ENCODE measurements around the gene MYF6.

The MYF6 gene

DNA sequence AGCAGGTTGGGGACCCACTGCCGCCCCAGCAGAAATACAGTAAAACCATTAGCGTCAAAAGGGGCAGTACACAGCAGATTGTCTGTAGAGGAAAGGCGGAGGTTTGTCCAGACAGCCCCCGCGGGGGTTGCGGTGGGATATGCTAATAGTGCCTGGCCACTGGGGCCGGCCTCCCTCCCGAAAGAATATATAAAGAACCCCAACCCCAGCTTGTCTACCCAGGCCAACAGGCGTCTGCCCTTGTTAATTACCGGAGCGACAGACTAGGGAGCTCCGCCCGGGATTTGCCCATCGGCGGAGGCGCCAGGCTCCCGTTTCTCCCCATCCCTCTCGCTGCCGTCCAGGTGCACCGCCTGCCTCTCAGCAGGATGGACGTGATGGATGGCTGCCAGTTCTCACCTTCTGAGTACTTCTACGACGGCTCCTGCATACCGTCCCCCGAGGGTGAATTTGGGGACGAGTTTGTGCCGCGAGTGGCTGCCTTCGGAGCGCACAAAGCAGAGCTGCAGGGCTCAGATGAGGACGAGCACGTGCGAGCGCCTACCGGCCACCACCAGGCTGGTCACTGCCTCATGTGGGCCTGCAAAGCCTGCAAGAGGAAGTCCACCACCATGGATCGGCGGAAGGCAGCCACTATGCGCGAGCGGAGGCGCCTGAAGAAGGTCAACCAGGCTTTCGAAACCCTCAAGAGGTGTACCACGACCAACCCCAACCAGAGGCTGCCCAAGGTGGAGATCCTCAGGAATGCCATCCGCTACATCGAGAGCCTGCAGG, 9.4 kb downstream of the MYF6 start, which contains the start of gene MYF5:
Gene MYF5, plus strand, starts transcription at position 217 of the 774 bp plus-strand sequence. Its CDS starts 152 bp downstream, at position 369.
- H3K36me3 ChIP-seq = no peaks in the 10 kb centered on the region
- no peak for DNase-seq
- TF ChIP-seq, protein P1, sequence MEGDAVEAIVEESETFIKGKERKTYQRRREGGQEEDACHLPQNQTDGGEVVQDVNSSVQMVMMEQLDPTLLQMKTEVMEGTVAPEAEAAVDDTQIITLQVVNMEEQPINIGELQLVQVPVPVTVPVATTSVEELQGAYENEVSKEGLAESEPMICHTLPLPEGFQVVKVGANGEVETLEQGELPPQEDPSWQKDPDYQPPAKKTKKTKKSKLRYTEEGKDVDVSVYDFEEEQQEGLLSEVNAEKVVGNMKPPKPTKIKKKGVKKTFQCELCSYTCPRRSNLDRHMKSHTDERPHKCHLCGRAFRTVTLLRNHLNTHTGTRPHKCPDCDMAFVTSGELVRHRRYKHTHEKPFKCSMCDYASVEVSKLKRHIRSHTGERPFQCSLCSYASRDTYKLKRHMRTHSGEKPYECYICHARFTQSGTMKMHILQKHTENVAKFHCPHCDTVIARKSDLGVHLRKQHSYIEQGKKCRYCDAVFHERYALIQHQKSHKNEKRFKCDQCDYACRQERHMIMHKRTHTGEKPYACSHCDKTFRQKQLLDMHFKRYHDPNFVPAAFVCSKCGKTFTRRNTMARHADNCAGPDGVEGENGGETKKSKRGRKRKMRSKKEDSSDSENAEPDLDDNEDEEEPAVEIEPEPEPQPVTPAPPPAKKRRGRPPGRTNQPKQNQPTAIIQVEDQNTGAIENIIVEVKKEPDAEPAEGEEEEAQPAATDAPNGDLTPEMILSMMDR (IDR thresholded peaks at IDR 0.05) = no peak
- H3K4me3 ChIP-seq = no peak within 1 kb of the TSS
- no peak within 1 kb of the TSS for H3K27ac ChIP-seq
- no peaks in the 10 kb centered on the region for H3K9me3 ChIP-seq
- intact Hi-C loops (cut with DNase I; ENCODE audit: low total_unique reads) = no loop called here
- peaks cover 0 to 15% of the 10 kb centered on the region in 2 donors for H3K27me3 ChIP-seq
- no peaks in the 10 kb centered on the region for H3K4me1 ChIP-seq

DNA sequence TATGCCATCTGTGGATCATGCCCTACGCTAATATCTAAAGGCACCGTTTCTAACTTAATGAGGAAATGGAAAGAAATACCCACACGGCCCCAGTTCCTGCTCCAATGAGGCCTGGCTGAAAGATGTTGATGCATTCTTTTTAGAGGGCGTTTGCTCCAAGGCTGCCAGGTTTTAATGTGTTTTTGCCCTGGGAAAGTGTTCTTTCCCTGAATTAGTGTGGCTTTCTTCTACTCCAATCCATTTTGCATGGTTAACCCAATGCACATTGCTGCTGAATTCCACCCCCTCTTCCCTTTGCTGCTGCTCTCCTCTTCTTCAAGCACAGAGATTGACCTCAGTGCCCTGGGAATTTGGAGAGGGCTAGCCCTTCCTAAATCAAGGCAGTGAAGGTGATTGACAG, 10.4 kb downstream of the MYF6 start:
- no peaks in the 10 kb centered on the region for H3K9me3 ChIP-seq
- TF ChIP-seq, protein P1 (IDR thresholded peaks at IDR 0.05) = no peak
- intact Hi-C loops (cut with DNase I; ENCODE audit: low total_unique reads) = no loop called here
- peaks cover 0 to 12% of the 10 kb centered on the region in 2 donors for H3K27me3 ChIP-seq
- H3K27ac ChIP-seq = no peak overlapping the region
- no peaks in the 10 kb centered on the region for H3K4me1 ChIP-seq
- H3K4me3 ChIP-seq = no peak overlapping the region
- no peaks in the 10 kb centered on the region for H3K36me3 ChIP-seq
- DNase-seq = no peak

DNA sequence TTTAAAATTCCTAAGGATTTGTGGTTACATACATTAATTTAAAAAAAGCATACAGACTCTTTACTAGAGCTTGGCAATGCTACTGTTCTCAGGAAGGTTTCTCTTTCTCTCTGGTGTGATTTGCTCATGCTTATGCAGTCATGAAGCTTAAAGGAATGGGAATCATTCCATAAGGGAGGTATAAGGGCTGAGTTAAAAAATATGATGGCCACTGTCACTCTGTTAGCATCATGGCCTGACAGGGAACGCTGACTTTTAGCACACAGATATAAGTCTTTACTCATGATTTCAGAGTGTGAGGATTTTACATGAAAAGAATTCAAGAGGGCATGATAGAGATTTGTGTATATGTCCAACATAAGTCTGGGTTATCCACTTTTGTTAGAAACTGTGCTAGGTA, 13.1 kb downstream of the MYF6 start:
- Histone ChIP-seq H3K4me1 (no peaks in the 10 kb centered on the region), H3K36me3 (no peaks in the 10 kb centered on the region), H3K27me3 (peaks cover 0 to 9% of the 10 kb centered on the region in 2 donors), H3K27ac (no peak overlapping the region), H3K4me3 (no peak overlapping the region), H3K9me3 (no peaks in the 10 kb centered on the region)
- no peak for DNase-seq
- TF ChIP-seq, protein P1 (IDR thresholded peaks at IDR 0.05) = no peak
- intact Hi-C loops (cut with DNase I; ENCODE audit: low total_unique reads) = no loop called here

DNA sequence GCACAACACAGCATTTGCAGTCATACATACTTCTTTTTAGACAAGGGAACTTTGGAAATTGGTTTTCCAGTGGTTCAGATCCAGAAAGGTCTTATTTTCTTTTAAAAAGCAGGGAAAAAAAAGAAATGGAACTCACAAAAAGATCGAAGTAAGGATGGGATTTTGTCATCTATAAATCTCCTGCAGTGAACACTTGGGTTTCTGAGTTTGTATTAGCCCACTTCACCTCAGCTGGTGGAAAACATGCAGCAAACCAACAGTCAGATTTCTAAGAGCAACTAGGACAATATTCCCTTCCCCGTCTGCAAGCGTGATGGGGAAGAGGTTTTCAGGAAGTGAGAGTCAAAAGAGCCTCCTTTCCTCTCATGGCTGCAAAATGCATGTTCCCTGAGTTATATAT, 13.9 kb downstream of the MYF6 start:
- peaks cover 0 to 9% of the 10 kb centered on the region in 2 donors for H3K27me3 ChIP-seq
- no peaks in the 10 kb centered on the region for H3K36me3 ChIP-seq
- no peaks in the 10 kb centered on the region for H3K4me1 ChIP-seq
- no peaks in the 10 kb centered on the region for H3K9me3 ChIP-seq
- TF ChIP-seq, protein P1 (IDR thresholded peaks at IDR 0.05) = no peak
- DNase-seq = no peak
- intact Hi-C loops (cut with DNase I; ENCODE audit: low total_unique reads) = no loop called here
- H3K4me3 ChIP-seq = no peak overlapping the region
- H3K27ac ChIP-seq = no peak overlapping the region

DNA sequence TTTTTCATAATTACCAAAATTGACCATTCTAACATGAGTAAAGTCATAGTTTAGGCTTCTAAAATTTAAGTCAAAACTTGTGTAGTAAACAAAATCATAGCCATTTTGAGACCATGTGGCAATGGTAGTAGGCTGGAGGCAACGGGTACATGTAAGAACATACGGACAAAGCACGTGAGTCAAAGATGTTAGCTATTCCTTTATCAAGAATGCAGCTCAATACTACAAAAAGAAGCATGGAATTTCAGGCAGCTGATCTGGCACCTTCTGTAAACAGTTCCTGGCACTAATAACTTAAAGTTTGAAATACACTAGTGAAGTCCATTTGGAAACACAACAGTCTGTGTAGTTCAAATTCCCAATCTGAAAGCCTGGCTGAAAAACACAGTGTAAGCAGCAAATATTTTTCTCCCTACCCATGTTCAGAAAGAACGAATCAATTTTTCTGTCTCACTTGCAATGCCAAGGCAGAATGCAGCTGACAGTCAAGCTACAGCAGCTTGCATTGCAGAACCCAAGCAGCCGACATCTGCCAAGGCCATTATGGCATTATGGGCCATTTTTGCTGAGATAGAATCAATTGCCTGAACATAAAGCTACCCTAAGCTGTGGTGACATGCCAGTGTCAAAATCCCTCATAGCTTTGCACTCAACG, 38.5 kb downstream of the MYF6 start:
- H3K9me3 ChIP-seq = no peaks in the 10 kb centered on the region
- H3K27ac ChIP-seq = no peak overlapping the region
- H3K36me3 ChIP-seq = no peaks in the 10 kb centered on the region
- intact Hi-C loops (cut with DNase I; ENCODE audit: low total_unique reads) = no loop called here
- H3K4me1 ChIP-seq = no peaks in the 10 kb centered on the region
- no peak for DNase-seq
- TF ChIP-seq, protein P1 (IDR thresholded peaks at IDR 0.05) = no peak
- H3K4me3 ChIP-seq = no peak overlapping the region
- no peaks in the 10 kb centered on the region for H3K27me3 ChIP-seq

Data from tibial artery (tissue), 4 donors.